ENCODE data around the gene MISFA. TPM values are rescaled to one million over a fixed set of nuclear protein-coding genes. Genes with fewer than 3 reads are reported as not detected.

MISFA gene
- total RNA-seq, result 7.6 to 8.9 TPM (median 8.0 TPM) in 3 replicates

DNA sequence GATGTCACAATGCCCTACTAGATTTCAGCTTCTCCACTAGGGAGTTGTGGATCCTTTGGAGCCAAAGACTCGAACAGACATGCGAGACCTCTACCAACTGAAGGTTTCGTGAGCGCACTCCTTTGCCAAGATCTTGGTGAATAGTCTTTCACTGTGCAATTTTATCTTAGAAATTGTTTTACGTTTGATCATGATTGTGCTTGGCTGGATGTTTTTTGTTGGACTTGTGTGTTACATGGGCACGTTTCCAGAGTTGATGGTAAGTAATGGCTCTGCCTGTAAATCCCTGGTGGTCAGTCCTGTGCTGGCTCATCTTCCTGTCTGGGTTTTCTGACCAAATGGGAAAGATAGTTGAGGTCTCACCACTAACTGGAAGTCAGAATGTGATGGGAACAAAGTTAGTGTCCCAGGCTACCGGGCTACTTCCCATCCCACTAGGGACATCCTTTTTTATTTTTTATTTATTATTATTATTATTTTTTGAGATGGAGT lies at the start of gene MISFA:
Gene MISFA (plus strand): TSS at position 51 of the 492 bp plus-strand sequence. CDS start 140 bp downstream, at position 191.
- Mint-ChIP-seq H3K9me3 (no peaks in the 10 kb centered on the region), H3K4me3 (no peak within 1 kb of the TSS), H3K27me3 (ENCODE audit: low read depth) (no peaks in the 10 kb centered on the region), H3K36me3 (peaks cover 13% of the 10 kb centered on the region), H3K27ac (no peak within 1 kb of the TSS), H3K4me1 (no peaks in the 10 kb centered on the region)
- TF ChIP-seq, protein P1, sequence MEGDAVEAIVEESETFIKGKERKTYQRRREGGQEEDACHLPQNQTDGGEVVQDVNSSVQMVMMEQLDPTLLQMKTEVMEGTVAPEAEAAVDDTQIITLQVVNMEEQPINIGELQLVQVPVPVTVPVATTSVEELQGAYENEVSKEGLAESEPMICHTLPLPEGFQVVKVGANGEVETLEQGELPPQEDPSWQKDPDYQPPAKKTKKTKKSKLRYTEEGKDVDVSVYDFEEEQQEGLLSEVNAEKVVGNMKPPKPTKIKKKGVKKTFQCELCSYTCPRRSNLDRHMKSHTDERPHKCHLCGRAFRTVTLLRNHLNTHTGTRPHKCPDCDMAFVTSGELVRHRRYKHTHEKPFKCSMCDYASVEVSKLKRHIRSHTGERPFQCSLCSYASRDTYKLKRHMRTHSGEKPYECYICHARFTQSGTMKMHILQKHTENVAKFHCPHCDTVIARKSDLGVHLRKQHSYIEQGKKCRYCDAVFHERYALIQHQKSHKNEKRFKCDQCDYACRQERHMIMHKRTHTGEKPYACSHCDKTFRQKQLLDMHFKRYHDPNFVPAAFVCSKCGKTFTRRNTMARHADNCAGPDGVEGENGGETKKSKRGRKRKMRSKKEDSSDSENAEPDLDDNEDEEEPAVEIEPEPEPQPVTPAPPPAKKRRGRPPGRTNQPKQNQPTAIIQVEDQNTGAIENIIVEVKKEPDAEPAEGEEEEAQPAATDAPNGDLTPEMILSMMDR (IDR thresholded peaks at IDR 0.05; ENCODE audit: unreplicated experiment), result no peak
- DNase-seq (ENCODE audit: low spot score in 2 of 2, unreplicated experiment in 2 of 2), result no peak

DNA sequence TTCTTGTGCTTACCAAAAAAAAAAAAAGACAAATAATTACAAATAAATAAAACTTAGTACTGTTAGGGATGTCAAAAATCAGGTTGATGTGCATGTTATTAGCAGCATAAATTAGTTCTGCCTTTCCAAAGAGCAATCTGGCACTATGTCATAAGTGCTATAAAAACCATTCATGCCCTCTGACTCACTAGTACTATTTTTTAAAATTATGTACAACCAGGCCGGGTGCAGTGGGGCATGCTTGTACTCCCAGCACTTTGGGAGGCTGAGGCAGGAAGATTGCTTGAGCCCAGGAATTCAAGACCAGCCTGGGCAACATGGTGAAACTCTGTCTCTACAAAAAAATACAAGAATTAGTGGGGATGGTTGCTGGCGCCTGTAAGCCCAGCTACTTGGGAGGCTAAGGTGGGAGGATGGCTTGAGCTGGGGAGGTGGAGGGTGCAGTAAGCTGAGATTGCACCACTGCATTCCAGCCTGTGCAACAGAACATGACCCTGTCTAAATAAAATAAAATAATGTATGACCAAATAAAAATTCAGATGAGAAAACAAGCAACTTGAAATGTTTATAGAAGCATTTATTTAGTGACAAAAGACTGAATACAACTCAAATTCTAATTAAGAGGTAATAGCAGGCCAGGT lies 36.4 kb upstream of the MISFA start:
- no peak overlapping the region for H3K27ac Mint-ChIP-seq
- H3K27me3 Mint-ChIP-seq (ENCODE audit: low read depth), result no peaks in the 10 kb centered on the region
- no peaks in the 10 kb centered on the region for H3K9me3 Mint-ChIP-seq
- no peaks in the 10 kb centered on the region for H3K4me1 Mint-ChIP-seq
- no peak overlapping the region for H3K4me3 Mint-ChIP-seq
- H3K36me3 Mint-ChIP-seq, result peaks cover 2% of the 10 kb centered on the region
- no peak for DNase-seq (ENCODE audit: low spot score in 2 of 2, unreplicated experiment in 2 of 2)
- TF ChIP-seq, protein P1 (IDR thresholded peaks at IDR 0.05; ENCODE audit: unreplicated experiment), result no peak

DNA sequence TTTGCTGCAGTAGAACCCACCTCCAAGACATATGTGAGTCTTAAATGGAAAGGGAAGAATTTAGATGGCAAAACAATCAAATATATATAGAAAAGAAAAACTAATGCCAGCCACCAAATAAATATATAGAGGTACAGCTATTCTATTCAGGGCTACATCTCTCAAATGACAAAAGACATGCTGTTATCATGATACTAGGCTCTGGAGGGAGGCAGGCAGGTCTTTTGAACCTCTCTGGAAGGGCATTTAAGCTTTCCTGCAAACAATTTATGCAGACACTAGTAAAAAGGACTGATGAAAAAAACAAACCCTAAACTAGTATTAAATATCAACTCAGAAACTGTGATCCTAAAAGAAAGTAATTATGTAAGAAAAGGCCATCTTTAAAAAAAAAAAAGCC lies 35.4 kb upstream of the MISFA start:
- H3K9me3 Mint-ChIP-seq, result no peaks in the 10 kb centered on the region
- peaks cover 4% of the 10 kb centered on the region for H3K36me3 Mint-ChIP-seq

DNA sequence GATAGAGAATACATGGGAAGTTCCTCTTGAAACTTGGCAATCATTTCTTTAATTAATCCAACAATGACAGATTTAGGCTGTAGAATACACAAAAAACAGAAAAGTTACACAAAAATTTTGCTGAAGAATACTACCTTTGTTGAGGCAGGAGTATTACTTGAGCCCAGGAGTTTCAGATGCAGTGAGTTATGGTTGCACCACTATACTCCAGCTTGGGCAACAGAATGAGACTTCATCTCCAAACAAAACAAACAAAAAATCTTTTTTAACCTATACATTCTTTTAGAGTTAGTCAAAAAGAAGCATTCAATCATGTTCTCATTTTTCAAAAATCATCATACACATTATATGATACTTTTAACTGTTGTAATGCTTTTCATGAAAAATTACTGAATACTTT lies 33.2 kb upstream of the MISFA start:
- Mint-ChIP-seq H3K27ac (no peak overlapping the region), H3K27me3 (ENCODE audit: low read depth) (no peaks in the 10 kb centered on the region)

More for the DNA sequence above, 35.4 kb upstream of the MISFA start:
- Mint-ChIP-seq H3K4me1 (no peaks in the 10 kb centered on the region), H3K27me3 (ENCODE audit: low read depth) (no peaks in the 10 kb centered on the region), H3K4me3 (no peak overlapping the region), H3K27ac (no peak overlapping the region)
- DNase-seq (ENCODE audit: low spot score in 2 of 2, unreplicated experiment in 2 of 2), result no peak
- TF ChIP-seq, protein P1 (IDR thresholded peaks at IDR 0.05; ENCODE audit: unreplicated experiment), result no peak

DNA sequence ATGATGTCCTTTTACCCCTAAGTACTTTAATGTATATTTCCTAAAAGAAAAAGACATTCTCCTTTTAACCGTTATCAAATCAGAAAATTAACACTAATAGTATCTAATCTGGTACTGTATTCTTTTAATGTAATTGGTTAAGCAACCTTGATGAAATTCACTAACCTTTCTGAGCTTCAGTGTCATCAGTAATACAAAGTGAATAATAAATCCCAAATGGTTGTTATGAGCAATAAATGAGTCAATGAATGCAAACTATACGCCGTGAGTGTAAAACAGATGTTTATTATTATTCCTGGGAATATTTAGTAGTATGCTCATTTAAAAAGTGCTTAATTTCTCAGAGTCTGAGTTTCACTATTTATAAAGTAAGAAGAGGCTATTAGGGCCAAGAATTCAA lies 32.5 kb upstream of the MISFA start:
- H3K4me3 Mint-ChIP-seq, result no peak overlapping the region
- no peaks in the 10 kb centered on the region for H3K27me3 Mint-ChIP-seq (ENCODE audit: low read depth)
- H3K27ac Mint-ChIP-seq, result no peak overlapping the region
- peaks cover 6% of the 10 kb centered on the region for H3K36me3 Mint-ChIP-seq
- TF ChIP-seq, protein P1 (IDR thresholded peaks at IDR 0.05; ENCODE audit: unreplicated experiment), result no peak
- DNase-seq (ENCODE audit: low spot score in 2 of 2, unreplicated experiment in 2 of 2), result no peak
- H3K4me1 Mint-ChIP-seq, result no peaks in the 10 kb centered on the region
- H3K9me3 Mint-ChIP-seq, result no peaks in the 10 kb centered on the region

More for the DNA sequence above, 33.2 kb upstream of the MISFA start:
- Mint-ChIP-seq H3K36me3 (peaks cover 6% of the 10 kb centered on the region), H3K9me3 (no peaks in the 10 kb centered on the region), H3K4me1 (no peaks in the 10 kb centered on the region), H3K4me3 (no peak overlapping the region)
- TF ChIP-seq, protein P1 (IDR thresholded peaks at IDR 0.05; ENCODE audit: unreplicated experiment), result no peak
- DNase-seq (ENCODE audit: low spot score in 2 of 2, unreplicated experiment in 2 of 2), result no peak
